ENCODE measurements around the gene EMID1.
"Not testable (repeated sequence)": the region's sequence is repeated elsewhere in the genome, so short reads cannot be mapped to it uniquely, and the experiment has no call there.

The EMID1 gene

DNA sequence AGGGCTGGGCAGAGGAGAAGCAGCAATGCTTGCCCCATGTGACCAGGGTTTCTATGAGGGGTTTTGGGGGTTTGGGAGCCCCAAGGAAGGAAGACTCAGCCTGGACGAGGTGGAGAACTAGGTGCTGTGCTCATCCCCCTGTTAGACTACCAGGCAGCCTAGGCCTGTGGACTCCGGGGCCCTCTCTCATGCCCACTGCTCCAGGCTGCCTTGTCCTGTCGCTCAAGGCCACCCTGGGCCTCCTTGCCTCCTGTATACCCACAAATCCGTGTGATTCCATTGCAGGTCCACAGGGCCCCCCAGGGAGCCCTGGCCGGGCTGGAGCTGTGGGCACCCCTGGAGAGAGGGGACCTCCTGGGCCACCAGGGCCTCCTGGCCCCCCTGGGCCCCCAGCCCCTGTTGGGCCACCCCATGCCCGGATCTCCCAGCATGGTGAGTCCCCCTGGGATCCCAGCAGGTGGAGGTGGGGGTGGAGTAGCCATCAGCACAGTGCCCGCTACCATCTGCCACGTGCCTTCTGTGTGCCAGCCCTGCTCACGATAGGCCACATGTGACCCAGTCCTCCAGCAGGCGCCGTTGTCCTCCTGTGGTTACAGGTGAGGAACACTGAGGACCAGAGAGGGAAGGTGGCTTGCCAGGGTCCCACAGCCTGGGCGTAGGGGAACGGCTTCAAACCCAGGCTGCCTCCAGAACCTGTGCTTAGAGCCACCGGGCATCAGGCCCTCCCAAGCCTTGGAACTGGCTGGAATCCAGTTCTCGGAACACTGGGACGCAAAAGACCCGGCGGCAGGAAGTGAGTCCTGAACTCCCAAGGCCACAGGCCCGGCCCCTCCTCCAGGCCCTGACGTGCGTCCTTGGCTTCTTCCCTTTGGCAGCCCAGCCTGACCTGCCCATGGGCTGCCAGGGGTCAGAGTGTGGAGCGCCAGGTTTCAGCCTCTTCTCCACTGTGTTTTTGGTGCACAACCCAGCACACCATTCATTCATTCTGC lies 26.6 kb downstream of the EMID1 start:
- DNase-seq (ENCODE audit: low spot score), result no peak

DNA sequence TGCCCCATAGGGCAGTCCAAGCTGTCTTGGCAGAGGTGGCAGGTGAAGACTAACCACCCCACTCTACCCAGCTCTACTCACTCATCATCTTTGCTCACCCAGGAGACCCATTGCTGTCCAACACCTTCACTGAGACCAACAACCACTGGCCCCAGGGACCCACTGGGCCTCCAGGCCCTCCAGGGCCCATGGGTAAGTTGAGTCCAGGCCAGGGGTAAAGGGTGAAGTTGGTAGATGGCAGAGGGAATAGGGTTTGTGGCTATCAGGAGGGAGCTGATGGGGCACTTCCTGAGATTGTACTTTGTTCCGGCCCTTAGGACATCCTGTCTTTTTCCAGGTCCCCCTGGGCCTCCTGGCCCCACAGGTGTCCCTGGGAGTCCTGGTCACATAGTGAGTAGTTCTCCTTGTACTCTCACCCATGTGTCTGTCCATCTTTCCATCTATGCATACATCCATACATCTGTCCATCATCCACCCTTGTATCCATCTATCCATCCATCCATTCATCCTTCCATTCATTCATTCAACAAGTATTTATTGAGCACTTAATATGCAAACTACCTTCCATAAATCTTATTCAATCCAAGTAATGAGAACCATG lies 27.7 kb downstream of the EMID1 start:
- DNase-seq (ENCODE audit: low spot score), result no peak

DNA sequence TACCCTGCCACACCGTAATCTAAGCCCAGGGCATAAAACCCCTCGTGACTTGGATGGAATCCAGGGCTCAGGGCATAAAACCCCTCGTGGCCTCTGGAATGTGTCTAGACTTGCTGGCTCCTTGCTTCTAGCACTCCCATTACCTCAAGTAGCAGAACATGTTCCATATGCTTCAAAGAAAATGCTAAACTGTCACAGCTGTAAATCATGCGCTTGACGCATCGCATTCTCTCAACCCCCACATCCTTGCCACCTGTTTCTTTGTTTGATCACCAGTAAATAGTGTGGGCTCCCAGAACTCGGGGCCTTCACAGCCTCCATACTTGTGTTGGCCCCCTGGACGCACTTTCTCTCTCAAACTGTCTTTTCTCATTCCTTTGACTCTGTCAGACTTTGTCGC lies 34.8 kb downstream of the EMID1 start:
- DNase-seq (ENCODE audit: low spot score), result not testable (repeated sequence)

DNA sequence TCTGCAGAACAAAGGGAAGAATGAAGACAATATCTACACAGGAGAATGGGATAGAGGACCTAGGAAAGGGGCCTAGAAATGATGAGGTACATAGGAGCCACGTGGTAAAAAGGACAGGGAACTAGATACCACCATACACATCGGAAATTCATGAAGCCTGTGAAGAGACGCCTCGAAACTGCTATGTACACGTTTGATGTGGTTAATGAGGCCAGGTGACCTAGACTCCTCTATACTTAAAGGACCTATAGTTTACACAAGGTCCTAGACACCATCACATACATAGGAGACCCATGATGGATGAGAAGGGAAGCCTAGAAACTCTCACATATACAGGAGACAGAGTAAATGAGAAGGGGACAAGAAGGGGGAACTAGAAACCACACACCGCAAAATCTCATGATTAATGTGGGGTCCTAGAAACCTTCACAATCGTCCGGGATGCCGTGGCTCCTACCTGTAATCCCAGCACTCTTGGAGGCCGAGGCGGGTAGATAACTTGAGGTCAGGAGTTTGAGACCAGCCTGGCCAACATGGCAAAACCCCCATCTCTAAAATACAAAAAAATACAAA lies 38.3 kb downstream of the EMID1 start:
- DNase-seq (ENCODE audit: low spot score), result no peak

DNA sequence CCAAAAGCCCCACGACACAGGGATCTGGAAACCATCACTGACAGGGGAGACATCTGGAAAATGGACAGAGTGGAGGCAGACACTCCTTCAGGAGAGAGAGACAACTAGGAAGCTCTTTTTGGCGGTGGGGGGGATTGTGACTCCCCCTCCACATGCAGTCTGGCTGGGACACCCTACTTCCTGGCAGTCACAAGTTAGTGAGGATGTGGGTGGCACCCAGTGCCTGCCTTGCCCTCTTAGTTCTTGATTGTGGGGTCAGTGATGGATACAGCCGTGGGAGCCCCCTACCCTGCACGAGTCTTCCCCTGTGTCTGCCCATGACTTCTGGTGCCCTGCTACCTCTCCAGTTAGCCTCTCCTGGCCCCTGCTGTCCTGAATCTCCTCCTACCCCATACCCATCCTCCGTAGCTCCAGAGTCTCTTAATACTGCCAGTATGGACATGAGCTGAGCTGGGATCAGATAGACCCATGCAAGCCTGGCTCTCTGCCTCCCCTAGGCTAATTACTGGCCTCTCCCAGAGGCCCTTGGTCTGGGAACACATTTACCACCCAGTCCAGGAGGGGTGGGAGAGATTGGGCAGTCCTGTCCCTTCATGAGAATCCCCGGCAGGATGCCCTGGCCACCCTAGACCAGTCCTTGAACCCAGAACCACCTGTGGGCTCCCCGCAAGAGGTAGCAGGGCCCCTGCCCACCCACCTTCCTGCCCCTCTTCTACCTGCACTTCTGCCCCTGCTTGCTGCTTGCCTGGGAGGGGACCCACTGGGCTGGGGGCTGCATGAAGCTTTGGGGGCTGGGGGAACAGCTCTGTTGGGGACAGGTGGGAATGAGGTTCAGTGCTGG lies 39.3 kb downstream of the EMID1 start:
- DNase-seq (ENCODE audit: low spot score), result no peak

DNA sequence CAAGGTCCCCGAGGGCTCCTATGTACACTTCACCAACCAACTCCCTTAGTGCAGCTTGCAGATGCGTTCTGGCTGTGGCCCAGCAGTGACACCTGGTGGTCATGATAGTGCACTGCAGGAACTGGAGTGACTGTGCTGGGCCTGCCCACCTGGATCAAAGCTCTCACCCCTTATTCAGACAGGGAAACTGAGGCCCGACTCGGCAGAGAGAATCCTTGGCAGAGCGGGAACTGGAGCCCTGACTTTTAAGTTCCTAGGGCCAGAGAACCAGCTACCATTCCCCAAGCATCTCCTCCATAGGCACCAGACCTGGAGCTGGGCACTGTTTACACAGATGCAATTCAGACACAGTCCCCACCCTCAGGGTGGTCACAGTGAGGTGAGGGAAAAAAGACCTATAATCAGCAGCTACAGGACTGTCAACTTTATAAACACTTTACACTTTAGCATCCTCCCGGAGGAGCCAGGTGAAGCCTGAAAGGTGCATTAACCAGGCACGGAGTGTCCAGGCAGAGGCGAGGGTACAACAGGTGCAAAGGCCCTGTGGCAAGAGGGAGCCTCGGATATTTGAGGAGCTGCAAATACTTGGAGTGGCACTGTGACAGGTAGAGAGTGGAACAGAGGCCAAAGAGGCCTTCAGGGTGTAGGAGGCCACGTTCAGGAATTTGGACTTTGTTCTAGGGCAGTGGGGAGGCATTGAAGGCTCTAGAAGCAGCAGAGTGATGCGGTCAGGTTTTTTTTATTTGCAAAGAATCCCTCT lies 40.1 kb downstream of the EMID1 start:
- peak; percentile 89 for DNase-seq (ENCODE audit: low spot score)

DNA sequence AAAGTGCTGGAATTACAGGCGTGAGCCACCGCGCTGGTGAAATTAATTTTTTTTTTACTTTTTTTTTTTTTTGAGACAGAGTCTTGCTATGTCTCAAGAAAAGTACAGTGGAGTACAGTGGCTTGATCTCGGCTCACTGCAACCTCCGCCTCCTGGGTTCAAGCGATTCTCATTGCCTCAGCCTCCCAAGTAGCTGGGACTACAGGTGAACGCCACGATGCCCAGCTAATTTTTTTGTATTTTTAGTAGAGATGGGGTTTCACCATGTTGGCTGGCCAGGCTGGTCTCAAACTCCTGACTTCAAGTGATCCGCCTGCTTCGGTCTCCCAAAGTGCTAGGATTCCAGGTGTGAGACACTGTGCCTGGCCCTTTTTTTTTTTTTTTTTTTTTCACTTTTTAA lies 42.2 kb downstream of the EMID1 start:
- DNase-seq (ENCODE audit: low spot score), result not testable (repeated sequence)

DNA sequence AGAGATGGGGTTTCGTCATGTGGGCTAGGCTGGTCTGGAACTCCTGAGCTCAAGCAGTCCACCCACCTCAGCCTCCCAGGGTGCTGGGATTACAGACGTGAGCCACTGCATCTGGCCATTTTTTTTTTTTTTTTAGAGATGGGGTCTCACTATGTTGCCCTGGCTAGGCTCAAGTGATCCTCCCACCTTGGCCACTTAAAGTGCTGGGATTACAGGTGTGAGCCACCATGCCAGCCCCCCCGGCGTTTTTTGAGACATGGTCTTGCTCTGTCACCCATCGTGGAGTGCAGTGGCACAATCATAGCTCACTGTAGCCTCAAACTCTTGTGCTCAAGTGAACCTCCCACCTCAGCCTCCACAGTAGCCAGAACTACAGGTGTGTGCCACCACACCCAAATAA lies 45.6 kb downstream of the EMID1 start:
- no peak for DNase-seq (ENCODE audit: low spot score)

DNA sequence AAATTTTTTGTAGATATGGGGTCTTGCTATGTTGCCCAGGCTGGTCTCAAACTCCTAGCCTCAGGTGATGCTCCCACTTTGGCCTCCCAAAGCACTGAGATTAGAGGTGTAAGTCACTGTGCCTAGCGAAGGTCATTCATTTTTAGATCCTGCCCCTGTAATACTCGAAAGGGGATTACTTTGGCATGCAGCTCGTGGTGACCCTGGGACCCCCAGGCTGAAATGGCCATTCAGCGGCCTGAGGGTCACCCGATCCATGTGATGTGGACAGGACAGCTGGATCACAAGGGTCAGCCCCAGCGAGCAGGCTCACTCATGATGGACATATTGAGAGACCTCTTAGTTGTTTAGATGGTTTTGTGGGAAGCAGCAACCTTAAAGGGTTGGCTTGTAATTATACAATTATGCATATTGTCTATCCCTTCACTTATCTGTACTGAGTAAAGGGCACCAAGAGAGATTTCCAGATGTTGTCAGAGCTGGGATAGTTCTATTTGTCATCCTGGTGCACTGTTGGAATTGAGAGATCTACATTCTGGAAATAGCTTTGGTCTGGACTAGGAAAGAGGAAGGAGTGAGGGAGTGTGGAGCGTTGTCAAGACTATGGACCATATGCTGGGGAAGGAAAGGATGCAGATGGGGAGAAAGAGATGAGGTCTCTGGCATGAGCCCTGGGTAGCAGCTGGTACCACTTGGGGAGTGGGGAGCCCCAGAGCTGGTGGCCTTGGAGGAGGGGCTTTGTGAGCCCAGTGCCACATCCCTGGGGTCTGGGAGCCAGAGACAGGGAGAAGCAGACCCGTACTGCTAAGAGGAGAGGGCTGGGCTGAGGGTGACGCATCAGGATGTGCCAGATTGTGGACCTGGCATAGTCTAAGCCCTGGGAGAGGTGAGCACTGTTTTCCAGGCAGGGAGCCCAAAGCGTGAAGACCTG lies 46.5 kb downstream of the EMID1 start:
- no peak for DNase-seq (ENCODE audit: low spot score)

DNA sequence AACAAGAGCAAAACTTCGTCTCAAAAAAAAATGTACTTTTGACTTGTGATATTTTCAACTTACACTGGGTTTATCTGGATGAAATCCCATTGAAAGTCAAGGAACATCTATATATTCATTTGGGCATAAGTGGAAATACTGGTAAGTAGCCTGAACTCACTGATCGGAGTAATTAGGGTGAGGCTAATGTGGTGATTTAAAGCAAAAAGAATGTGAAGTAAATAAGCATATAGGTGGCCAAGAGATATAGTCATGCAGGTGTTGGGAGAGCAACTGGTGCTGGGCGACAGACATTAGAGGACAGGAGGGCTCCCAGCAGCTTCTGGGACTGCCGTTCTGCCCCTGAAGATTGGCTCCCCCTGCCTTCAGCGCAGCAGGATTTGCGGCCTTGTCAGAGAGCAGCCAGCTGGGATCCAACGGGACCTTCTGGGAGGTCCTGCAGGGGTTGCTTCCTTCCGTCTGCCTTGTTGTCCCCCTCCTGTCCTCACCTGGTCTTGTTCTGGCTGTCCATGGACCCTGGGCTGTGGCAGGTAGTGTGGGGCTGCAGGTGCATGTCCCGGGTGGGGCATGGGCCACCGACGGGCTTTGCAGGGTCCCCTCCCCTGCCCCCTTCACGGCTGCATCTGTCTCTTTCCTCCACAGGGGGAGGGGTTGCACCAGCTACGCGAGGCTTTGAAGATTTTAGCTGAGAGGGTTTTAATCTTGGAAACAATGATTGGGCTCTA lies 48.0 kb downstream of the EMID1 start:
- DNase-seq (ENCODE audit: low spot score), result no peak

DNA sequence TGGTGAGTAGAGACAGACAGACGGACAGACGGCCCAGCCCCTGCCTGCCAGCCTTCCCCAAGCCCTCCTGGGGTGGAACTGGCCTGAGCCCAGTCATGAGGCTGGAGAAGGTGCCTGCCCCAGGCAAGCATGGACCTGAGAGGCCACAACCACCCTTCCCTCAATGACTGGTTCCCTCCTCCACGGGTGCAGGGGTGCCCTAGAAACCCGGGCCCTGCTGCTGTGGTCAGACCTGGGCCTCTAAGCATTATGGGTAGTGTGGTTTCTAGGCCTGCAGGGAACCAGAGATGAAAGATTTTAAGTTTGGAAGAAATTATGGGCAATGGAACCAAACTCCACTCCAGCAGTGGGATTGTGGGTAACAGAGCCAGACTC lies 48.6 kb downstream of the EMID1 start:
- no peak for DNase-seq (ENCODE audit: low spot score)

DNA sequence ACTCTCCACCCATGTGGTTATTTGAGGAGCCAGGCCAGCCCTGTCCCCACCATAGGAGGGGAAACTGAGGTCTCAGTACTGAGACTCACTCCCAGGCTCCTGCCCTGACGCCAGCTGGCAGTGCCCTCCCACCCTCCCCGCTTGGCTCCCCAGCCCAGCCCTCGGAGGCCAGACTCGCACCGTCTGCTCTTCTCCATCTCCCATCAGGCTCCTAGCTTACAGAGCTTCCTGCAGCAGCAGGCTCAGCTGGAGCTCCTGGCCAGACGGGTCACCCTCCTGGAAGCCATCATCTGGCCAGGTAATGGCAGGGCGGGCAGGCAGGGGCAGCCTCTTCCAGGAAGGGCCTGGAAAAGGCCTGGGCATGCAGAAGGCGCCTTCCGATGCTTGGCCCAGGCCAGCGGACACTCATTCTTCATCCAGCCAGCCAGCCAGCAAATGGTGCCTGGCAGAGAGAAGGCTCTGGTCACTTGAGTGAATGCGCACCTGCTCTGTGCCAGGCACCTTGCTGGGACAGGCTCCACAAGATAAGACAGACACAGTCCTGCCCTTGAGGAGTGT lies 49.4 kb downstream of the EMID1 start:
- DNase-seq (ENCODE audit: low spot score), result no peak

DNA sequence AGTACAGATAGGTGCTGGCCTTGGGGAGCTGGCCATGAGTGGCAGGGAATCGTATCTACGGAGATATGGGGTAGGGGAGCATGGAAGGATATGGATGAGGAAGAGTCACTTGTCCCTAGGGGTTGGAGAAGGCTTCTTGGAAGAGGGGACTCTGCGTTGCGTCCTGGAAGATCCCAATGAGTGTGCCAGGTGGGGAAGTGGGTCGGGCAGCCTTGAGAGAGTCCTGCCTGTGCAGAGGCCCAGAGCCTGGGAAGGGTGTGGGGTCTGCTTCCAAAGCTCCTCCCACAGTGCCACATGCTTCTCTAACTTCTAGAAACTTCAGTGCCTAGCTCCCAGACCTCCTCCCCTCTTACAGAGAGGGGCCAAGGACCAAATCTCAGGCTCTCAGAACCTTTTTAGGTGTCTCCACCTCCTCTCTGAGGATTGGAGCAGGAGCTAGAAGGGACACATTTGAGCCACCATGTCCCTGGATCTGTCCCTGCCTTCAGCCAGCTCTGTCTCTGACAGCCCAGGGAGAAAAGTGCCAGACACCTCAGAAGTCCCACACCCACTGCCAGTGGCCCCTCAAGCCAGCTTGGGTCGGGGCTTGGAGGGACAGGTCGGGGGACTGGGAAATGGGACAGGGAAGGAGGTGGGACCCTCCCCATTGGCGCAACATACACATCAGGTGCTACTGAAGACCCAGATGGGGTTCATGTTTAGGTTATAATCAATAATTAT lies 51.1 kb downstream of the EMID1 start:
- no peak for DNase-seq (ENCODE audit: low spot score)

DNA sequence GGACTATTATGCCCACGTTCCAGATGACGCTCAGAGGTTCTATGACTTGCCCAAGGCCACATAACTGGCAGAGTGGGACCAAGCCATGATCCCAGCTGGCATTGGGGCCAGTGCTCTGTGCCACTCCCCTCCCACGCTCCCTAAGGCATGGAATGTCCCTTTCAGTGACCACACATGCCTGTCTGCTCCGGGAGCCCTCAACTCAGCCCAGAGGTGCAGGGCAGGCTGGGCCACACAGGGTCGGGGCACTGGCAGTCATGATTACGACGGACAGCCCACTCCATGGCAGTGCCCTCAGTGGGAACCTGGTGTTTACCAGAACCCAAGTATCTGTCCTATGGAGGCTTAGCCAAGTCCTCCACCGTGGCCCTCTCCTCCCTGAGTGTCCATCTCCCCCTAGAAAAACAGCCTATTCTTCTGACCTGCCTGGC lies 52.1 kb downstream of the EMID1 start:
- no peak for DNase-seq (ENCODE audit: low spot score)

DNA sequence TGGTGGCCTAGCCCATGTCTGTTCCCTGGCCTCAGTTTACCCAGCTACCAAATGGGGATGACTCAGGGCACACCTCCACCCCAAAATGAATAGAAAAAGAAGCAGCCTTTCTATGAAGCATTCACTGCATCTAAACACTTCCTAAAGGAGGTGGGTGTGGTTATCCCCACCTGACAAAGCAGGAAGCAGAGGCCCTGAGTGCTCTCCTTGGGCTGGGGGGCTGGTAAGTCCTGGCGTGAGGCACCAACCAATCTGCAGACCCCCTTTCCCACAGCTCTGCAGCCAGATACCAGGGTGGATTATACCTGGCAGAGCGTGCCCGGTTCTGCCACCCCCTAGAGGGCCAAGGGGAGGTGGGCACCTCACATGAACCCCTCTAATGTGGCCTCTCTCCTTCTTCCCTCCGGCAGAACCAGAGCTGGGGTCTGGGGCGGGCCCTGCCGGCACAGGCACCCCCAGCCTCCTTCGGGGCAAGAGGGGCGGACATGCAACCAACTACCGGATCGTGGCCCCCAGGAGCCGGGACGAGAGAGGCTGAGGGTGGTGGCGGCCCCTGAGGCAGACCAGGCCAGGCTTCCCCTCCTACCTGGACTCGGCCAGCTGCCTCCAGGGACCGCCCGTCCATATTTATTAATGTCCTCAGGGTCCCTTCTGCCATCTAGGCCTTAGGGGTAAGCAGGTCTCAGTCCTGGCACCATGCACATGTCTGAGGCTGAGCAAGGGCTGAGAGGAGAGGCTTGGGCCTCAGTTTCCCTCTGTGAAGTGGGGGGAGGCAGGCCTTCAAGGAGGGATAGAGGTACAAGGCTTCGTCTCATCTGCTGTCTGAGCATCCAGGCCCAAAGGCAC lies 52.9 kb downstream of the EMID1 start:
- no peak for DNase-seq (ENCODE audit: low spot score)

DNA sequence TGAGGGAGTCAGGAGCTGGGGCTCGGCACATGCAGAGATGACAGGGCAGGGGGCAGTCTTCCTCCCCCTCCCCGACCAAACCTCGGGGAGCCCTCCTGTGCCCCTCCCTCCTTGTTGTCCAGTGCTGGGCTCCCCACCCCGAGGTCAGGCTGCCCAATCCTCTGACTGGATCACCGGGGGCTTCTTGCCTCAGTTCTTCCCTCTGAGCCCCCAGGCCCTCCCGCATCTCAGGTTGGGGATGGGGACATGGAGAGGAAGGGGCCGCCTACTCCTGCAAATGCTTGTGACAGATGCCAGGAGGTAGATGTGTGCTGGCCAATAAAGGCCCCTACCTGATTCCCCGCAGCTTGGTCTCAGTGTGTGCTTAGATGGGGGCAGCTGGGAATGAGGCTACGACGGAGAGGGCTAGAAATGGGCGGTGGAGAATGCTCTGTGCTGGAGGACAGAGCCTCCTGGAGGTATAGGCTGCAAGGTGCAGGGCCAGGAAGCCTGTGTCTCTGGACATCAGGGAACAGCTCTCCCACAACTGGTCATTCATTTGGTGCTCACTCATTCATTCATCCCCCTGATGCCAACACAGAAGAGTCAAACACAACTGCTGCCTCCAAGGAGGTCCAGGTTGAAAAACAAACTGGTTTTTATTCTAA lies 53.7 kb downstream of the EMID1 start:
- no peak for DNase-seq (ENCODE audit: low spot score)

DNA sequence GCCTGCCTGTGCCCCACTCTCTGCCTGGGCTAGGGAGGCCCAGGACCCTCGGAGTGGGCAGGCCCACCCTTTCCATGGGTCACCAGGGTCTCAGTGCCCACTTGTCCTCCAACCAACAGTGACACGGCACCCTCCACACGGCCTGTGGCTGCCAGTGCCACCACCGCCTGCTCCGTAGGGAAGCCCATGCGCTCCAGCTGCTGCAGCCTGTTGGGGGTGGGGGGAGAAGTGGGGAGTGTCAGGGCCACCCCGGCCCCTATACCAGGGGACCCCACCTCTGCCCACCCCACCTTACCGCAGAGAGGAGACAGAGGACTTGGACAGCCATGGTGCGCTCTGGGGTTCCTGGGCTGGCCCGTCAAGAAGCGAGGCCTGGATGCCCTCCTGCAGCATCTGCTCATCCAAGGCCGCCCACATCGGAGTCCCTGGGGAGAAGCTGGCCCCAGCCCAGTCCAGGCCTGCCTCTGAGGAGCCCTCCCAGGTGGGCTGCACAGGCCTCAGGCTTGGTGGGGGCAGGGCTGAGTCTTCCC lies 54.4 kb downstream of the EMID1 start:
- no peak for DNase-seq (ENCODE audit: low spot score)
